Omental fat pad (tissue), 4 donors: Measurements from ENCODE around the gene MKKS. TPM values are rescaled to one million over a fixed set of nuclear protein-coding genes. Genes with fewer than 3 reads are reported as not detected.
"Not testable (repeated sequence)": the region's sequence is repeated elsewhere in the genome, so short reads cannot be mapped to it uniquely, and the experiment has no call there.

Source experiments
- ATAC-seq: fragments of 150-250 bp; one replicate; pipeline ENCODE4 v1.9.1; 2016; ENCODE audit warnings: mild to moderate bottlenecking, moderate library complexity; ENCODE audit not compliant: low FRiP score
- DNase-seq: peaks from one replicate; pipeline ENCODE4 v3.0.0-alpha.2; 2019; ENCODE audit warnings: low spot score
- CTCF ChIP-seq, 3 donors: fragments of 450-650 bp; IDR thresholded peaks; one replicate each; pipeline ENCODE4 v1.5.1; 2016 to 2017; ENCODE audit warnings: antibody characterized with exemption in 3 of 3, mild to moderate bottlenecking in 3 of 3, moderate library complexity in 2 of 3
- total RNA-seq, 4 donors: library from RNA; depleted of rRNA; stranded (reverse); fragments of >200 nt; gene quantifications; one replicate each; pipeline ENCODE4 v1.1.0, GENCODE V29; 2016

The MKKS gene
- total RNA-seq, 4 donors from 2014 or later = 7.7 to 25.5 (median 12.5) TPM

DNA sequence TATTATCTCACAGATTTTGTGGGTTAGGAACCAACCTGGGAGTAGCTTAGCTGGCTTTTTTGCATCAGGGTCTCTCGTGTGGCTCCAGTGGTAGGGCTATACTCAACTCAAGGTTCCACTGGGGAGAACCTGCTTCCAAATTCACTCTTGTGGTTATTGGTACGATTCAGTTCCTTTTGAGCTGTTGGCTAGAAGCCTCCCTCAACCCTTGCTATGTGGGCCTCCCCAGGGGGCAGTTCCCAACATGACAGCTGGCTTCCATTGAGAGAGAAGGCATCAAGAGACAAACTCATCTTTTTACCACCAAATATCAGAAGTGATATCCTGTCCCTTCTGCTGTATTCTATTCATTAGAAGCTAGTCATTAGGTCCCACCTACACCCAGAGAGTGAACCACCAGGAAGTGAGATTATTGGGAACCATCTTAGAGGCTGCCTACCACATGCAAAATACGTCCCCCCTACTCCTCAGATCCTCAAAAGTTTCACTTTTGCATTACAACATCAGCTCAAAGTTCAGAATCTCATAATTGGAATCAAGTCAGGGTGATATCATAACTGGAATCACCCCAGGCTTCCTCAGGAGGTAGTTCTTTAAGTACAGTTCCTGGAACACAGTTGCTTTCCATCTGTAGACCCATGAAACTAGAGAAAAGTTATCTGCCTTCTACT lies 30.9 kb downstream of the MKKS start:
- no peak for ATAC-seq
- DNase-seq = no peak
- no peak for TF ChIP-seq CTCF (IDR thresholded peaks at IDR 0.05)

GRCh38 chr20:10398834-10399369 lies 35.1 kb downstream of the MKKS start:
- ATAC-seq = no peak

DNA sequence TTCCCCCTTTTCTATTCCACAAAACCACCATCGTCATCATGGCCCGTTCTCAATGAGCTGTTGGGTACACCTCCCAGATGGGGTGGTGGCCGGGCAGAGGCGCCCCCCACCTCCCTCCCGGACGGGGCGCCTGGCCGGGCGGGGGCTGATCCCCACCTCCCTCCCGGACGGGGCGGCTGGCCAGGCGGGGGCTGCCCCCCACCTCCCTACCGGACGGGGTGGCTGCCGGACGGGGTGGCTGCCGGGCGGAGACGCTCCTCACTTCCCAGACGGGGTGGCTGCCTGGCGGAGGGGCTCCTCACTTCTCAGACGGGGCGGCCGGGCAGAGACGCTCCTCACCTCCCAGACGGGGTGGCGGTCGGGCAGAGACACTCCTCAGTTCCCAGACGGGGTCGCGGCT lies 39.3 kb downstream of the MKKS start:
- DNase-seq, ATAC-seq: not testable (repeated sequence)

More at GRCh38 chr20:10398834-10399369, 35.1 kb downstream of the MKKS start:
- no peak for TF ChIP-seq CTCF (IDR thresholded peaks at IDR 0.05)
- DNase-seq = no peak

DNA sequence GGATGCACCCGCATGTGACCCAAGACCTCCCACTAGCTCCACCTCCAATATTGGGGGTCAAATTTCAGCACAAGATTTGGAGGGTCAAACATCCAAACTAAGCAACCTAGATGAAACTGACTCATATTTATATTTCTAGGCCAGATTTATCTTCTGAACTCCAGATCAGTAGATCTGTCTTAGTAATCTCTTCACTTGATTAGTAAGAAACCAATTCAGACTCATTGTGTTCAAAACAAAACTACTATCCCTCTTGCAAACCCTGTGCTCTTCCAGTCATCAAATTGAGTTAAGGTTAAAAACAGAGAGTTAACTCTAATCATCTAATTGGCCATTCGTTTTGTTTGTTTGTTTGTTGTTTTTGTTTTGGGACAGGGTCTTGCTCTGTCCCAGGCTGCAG lies 43.3 kb downstream of the MKKS start:
- DNase-seq (no peak), ATAC-seq (no peak)
- TF ChIP-seq CTCF (IDR thresholded peaks at IDR 0.05) = no peak

- no peak for DNase-seq
- no peak for TF ChIP-seq CTCF (IDR thresholded peaks at IDR 0.05)
- no peak for ATAC-seq
These were observed 45.4 kb downstream of the MKKS start for GRCh38 chr20:10388597-10388996.

DNA sequence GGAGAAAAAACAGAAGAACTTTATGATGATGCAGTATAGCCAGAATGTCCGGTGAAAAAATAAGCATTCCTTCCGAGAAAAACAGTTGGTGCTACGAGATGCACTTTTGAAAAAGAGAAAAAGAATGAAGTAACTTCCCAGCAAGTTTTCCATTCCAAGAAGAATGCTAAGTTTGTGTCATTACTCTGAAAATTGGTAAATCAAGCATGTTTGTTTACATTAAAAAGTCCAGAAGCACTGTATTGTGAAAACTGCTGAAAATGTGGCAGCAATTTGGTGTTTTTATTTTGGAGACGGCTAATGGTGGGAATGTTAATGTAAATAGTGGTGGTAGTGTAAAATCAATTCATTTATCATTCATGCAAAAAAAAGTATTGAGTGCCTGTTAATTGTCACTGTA lies 46.3 kb downstream of the MKKS start:
- TF ChIP-seq CTCF (IDR thresholded peaks at IDR 0.05) = no peak
- DNase-seq = no peak
- no peak for ATAC-seq

DNA sequence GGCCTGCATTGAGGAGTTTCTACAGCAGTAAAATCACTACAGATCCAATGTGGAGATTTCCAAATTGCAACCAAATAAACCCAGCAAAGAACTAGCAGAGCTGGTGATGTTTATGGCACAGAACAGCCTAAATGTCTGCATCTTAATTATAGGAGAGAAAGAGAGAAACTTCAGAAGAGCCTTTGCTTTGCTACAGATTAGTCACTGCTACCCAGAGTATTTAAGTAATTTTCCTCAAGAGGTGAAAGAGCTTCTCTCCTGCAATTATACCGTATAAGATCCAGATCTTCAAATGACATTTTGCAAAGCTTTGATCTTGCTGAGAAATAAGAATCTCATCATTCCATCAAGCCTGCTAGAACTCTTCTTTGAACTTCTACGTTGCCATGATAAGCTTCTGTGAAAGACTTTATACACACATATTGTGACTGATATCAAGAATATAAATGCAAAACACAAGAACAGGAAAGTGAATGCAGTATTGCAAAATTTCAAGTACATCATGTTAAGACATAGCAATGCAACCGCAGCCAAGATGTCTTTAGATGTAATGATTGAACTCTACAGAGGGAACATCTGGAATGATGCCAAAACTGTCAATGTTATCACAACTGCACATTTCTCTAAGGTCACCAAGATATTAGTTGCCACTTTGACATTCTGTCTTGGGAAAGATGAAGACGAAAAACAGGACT lies 48.0 kb downstream of the MKKS start:
- no peak for TF ChIP-seq CTCF (IDR thresholded peaks at IDR 0.05)
- DNase-seq (no peak), ATAC-seq (no peak)
